Esophagus squamous epithelium (tissue), 5 donors: Measurements from ENCODE around the gene SRGAP3. TPM values are rescaled to one million over a fixed set of nuclear protein-coding genes. Genes with fewer than 3 reads are reported as not detected.

Experiments
- DNase-seq: peaks from one replicate; lab custom pipeline; 2025; lab: John Stamatoyannopoulos, UW
- H3K27ac ChIP-seq, 4 donors: fragments of 200-600 bp; sonication (generic); one replicate each; pipeline ENCODE4 v1.5.1; 2016 to 2019; ENCODE audit warnings: mild to moderate bottlenecking in 1 of 4
- H3K27me3 ChIP-seq, 4 donors: fragments of 200-600 bp; sonication (generic); 1 replicate in 3 of 4; 2 replicates in 1 of 4; pipeline versions ENCODE4 v1.5.1 to v1.6.0; 2017 to 2021; ENCODE audit warnings: antibody characterized with exemption in 1 of 4
- H3K36me3 ChIP-seq, 3 donors: fragments of 200-600 bp; sonication (generic); one replicate each; pipeline ENCODE4 v1.5.1; 2016 to 2019
- H3K4me1 ChIP-seq, 3 donors: fragments of 200-600 bp; sonication (generic); one replicate each; pipeline ENCODE4 v1.5.1; 2017 to 2019
- H3K4me3 ChIP-seq, 4 donors: fragments of 200-600 bp; sonication (generic); 1 replicate in 3 of 4; 2 replicates in 1 of 4; pipeline ENCODE4 v1.5.1; 2016 to 2019; ENCODE audit warnings: mild to moderate bottlenecking in 2 of 4, moderate library complexity in 1 of 4
- H3K9me3 ChIP-seq, 3 donors: fragments of 200-600 bp; sonication (generic); one replicate each; pipeline ENCODE4 v1.5.1; 2016 to 2019
- POLR2A ChIP-seq, 4 donors: fragments of 450-650 bp; IDR thresholded peaks; one replicate each; pipeline ENCODE4 v1.6.1; 2017; ENCODE audit warnings: antibody characterized with exemption in 4 of 4, mild to moderate bottlenecking in 4 of 4, moderate library complexity in 3 of 4
- WGBS, 2 donors: methylation state at CpG; one replicate each; pipeline ENCODE4 v1.1.5; 2018; 5-methylcytosine and 5-hydroxymethylcytosine counted together
- intact Hi-C: fragments of 100-400 bp; cut with DNase I; formaldehyde crosslinking; loops from one replicate; pipeline ENCODE4 v1.15.0; 2022
- total RNA-seq, 4 donors: library from RNA; depleted of rRNA; stranded (reverse); fragments of >200 nt; gene quantifications; one replicate each; pipeline ENCODE4 v1.1.0, GENCODE V29; 2016
- TF ChIP-seq, protein P1 (sequence below), 6 experiments: fragments of 450-650 bp in 4 of 6; fragments of 200-600 bp in 2 of 6; sonication (generic) in 2 of 6; IDR thresholded peaks; one replicate each; pipeline ENCODE4 v1.5.1; 2016 to 2019; ENCODE audit warnings: antibody characterized with exemption in 6 of 6, mild to moderate bottlenecking in 4 of 6, moderate library complexity in 4 of 6
- donor health status: DM: yes; HTN: yes; CAD: no.

Gene SRGAP3
- total RNA-seq, 4 donors from 2014 or later: 4.0 to 15.8 (median 6.6) TPM

DNA sequence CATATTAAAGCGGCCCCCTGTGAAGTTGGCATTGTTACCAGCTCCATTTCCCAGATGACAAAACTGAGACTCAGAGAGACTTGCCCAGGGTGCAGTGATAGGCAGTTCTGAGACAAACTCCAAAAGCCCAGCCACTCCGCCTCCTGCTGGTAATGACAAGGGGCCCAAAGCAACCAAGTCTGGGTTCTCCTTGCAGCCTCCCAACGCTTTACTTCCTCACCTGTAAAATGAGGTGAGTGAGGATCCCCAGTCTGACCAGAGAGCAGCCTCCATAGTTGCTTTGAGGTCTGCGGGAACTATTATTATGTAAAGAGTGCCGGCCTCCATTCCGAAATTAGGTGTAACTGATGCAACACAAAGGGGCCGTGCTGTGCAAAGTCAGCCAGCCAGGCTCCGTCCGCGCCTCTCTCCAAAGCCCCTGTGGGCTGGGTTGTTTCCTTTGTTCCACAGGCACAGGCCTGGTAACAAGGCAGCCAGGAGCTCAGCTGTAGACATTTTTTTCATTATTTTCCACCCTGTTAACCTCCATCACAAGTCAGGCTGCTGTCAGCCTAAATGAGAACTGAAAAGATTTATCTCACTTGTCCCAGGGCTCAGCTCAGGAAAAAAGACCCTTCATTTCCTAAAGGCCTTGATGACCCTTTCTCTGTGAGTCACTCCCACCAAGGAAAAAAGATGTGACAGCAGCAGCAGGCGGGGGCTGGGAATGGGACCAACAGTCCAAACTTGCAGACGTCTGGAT is 147.0 kb downstream of the SRGAP3 start:
- 85 to 91% methylated on average over 8 to 11 of the region's 12 CpGs for WGBS, 2 donors
- H3K4me1 ChIP-seq: peaks cover 0 to 7% (median 0%) of the 10 kb centered on the region in 3 donors
- intact Hi-C loops: no loop called here
- no peaks in the 10 kb centered on the region for H3K27me3 ChIP-seq
- H3K9me3 ChIP-seq: no peaks in the 10 kb centered on the region
- H3K4me3 ChIP-seq: no peak overlapping the region
- peaks cover 0 to 38% (median 0%) of the 10 kb centered on the region in 3 donors for H3K36me3 ChIP-seq
- H3K27ac ChIP-seq: no peak overlapping the region
- TF ChIP-seq POLR2A (IDR thresholded peaks at IDR 0.05): no peak
- TF ChIP-seq, protein P1, sequence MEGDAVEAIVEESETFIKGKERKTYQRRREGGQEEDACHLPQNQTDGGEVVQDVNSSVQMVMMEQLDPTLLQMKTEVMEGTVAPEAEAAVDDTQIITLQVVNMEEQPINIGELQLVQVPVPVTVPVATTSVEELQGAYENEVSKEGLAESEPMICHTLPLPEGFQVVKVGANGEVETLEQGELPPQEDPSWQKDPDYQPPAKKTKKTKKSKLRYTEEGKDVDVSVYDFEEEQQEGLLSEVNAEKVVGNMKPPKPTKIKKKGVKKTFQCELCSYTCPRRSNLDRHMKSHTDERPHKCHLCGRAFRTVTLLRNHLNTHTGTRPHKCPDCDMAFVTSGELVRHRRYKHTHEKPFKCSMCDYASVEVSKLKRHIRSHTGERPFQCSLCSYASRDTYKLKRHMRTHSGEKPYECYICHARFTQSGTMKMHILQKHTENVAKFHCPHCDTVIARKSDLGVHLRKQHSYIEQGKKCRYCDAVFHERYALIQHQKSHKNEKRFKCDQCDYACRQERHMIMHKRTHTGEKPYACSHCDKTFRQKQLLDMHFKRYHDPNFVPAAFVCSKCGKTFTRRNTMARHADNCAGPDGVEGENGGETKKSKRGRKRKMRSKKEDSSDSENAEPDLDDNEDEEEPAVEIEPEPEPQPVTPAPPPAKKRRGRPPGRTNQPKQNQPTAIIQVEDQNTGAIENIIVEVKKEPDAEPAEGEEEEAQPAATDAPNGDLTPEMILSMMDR (IDR thresholded peaks at IDR 0.05): no peak
- DNase-seq: no peak

DNA sequence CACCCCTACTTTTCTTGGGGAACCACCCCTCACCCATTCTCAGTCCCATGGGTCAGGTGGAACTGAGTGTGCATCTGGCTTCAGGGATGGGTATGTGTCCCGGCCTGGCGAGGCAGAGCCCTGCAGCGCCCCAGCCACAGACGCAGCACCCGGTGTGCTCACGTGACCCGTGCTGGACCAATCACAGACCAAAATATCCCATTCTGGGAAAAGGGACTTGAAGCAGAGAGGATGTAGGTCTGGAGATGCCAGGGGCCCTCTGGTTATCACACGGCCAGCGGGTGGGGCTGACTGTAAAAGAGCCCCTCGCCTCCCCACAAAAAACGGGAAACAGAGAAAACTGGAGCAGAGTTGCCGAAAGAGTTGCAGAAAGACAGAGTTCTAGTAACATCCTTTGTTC is 148.2 kb downstream of the SRGAP3 start:
- Histone ChIP-seq H3K9me3 (no peaks in the 10 kb centered on the region), H3K4me3 (no peak overlapping the region), H3K27me3 (no peaks in the 10 kb centered on the region), H3K27ac (no peak overlapping the region), H3K36me3 (peaks cover 0 to 38% (median 0%) of the 10 kb centered on the region in 3 donors), H3K4me1 (peaks cover 0 to 7% (median 0%) of the 10 kb centered on the region in 3 donors)
- intact Hi-C loops: no loop called here
- TF ChIP-seq POLR2A (IDR thresholded peaks at IDR 0.05): no peak
- TF ChIP-seq, protein P1 (IDR thresholded peaks at IDR 0.05): no peak
- 71 to 100% methylated on average over 1 to 5 of the region's 12 CpGs for WGBS, 2 donors
- no peak for DNase-seq

DNA sequence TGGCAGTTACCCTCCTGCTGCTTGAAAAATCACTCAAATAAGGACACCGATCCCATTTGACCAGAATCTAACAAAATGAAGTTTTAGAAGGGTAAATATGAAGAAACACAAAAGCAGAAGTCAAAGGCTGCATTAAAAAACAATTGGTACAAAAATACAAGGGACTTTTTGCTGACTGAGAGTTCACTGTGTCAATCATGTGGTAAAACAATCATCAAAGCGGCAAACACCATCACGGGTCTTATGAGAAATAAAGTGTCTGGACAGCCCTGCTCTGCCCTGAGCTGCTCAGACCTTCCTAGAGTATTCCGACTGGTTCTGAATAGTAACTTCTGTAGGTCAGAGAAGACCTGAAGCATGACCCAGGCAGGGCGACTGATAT is 148.9 kb downstream of the SRGAP3 start:
- intact Hi-C loops: no loop called here
- DNase-seq: no peak

DNA sequence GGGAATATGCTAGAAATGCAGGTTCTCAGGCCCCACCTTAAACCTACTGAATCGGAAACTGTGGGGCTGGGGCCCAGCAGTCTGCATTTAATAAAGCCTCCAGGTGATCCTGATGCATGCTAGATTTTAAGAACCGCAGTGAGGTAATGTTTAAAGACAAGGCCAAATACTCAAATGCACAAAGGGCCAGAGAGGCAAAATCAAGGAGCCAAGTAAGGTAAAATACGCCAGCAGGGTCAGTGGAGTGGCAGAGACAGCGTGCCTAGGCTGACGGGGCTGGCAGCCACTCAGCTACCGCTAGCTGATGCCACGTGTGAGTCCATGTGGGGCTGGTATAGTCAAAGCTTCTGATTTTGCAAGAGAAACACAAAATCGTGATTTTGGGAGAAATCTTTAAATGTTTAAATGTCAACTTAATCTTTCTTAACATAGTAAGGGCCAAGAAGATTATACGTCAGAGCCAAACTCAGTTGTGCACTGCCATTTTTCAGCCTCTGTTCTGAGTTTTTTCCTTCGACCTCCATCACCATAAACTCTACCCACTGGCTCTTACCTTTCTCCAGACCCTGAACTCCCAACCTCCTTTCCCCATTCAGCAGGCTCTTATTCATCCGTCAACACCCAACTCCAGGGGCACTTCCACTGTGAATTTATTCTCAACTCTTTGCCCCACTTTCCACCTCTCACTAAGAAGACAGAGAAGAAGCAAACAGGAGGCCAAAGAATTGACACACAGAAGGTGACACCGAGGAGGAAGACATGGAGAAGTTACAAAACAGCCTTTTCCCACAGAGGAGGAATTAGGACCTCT is 149.5 kb downstream of the SRGAP3 start:
- Histone ChIP-seq H3K36me3 (peaks cover 0 to 38% (median 0%) of the 10 kb centered on the region in 3 donors), H3K27me3 (no peaks in the 10 kb centered on the region), H3K4me3 (no peak overlapping the region), H3K27ac (no peak overlapping the region), H3K4me1 (peaks cover 0 to 7% (median 0%) of the 10 kb centered on the region in 3 donors), H3K9me3 (no peaks in the 10 kb centered on the region)
- TF ChIP-seq, protein P1 (IDR thresholded peaks at IDR 0.05): no peak
- TF ChIP-seq POLR2A (IDR thresholded peaks at IDR 0.05): no peak
- intact Hi-C loops: no loop called here
- DNase-seq: no peak
- 88% methylated on average over 11 to 12 of the region's 12 CpGs for WGBS, 2 donors

More for the DNA sequence above, 148.9 kb downstream of the SRGAP3 start:
- Histone ChIP-seq H3K27me3 (no peaks in the 10 kb centered on the region), H3K9me3 (no peaks in the 10 kb centered on the region), H3K4me3 (no peak overlapping the region), H3K27ac (no peak overlapping the region), H3K36me3 (peaks cover 0 to 38% (median 0%) of the 10 kb centered on the region in 3 donors), H3K4me1 (peaks cover 0 to 7% (median 0%) of the 10 kb centered on the region in 3 donors)
- 70 to 91% methylated on average over 5 of the region's 5 CpGs for WGBS, 2 donors
- TF ChIP-seq POLR2A (IDR thresholded peaks at IDR 0.05): no peak
- TF ChIP-seq, protein P1 (IDR thresholded peaks at IDR 0.05): no peak
